ENCODE measurements around the gene PSMB3. TPM values are rescaled to one million over a fixed set of nuclear protein-coding genes. Genes with fewer than 3 reads are reported as not detected.

Gene PSMB3
- total and polyA plus RNA-seq, 9 of the 15 experiments (the other 6 are each of a cell fraction or from before 2014, with no cell fraction given), result 460 to 2,775 (median 574) TPM

GRCh38 chr17:38752308-38753070 is at the start of gene PSMB3 (continued):
- no peak for TF ChIP-seq E4F1 (CRISPR knock-in tag; IDR thresholded peaks at IDR 0.05; ENCODE audit: borderline replicate concordance)
- no peak for TF ChIP-seq ZNF146 (CRISPR knock-in tag; IDR thresholded peaks at IDR 0.05; ENCODE audit: unreplicated experiment)
- no peak for TF ChIP-seq TFE3 (CRISPR knock-in tag; IDR thresholded peaks at IDR 0.05)
- TF ChIP-seq ZBTB12 (CRISPR knock-in tag; IDR thresholded peaks at IDR 0.05), result 0 out of 2 replicates have a peak, but pooled peaks have one; percentile 11
- TF ChIP-seq RBM17 (IDR thresholded peaks at IDR 0.05; ENCODE audit: borderline replicate concordance, low read depth, low read length), result no peak

Data from K562 (cell line).